NCI-H748 (cell line): ENCODE measurements around the gene MAD1L1.
"Not testable (repeated sequence)": the region's sequence is repeated elsewhere in the genome, so short reads cannot be mapped to it uniquely, and the experiment has no call there.

Experiments
- DNase-seq: peaks from one replicate; lab custom pipeline; 2025; ENCODE audit not compliant: unreplicated experiment; lab: John Stamatoyannopoulos, UW

The MAD1L1 gene

GRCh38 chr7:2232766-2233520 is at the start of gene MAD1L1:
TSS of gene MAD1L1 (minus strand) at chr7:2232945. CDS start at chr7:2230133, 2,812 bp downstream.
- peak; percentile 91 for DNase-seq

GRCh38 chr7:2282185-2282751 is 49.5 kb upstream of the MAD1L1 start:
- DNase-seq, result no peak

- no peak for DNase-seq
Measured at GRCh38 chr7:2281541-2281940, 48.8 kb upstream of the MAD1L1 start.

- no peak for DNase-seq
Measured at GRCh38 chr7:2280424-2280823, 47.7 kb upstream of the MAD1L1 start.

GRCh38 chr7:2279896-2280295 is 47.2 kb upstream of the MAD1L1 start:
- DNase-seq, result no peak

- no peak for DNase-seq
Measured at GRCh38 chr7:2278026-2278425, 45.3 kb upstream of the MAD1L1 start.

GRCh38 chr7:2276107-2276506 is 43.4 kb upstream of the MAD1L1 start:
- no peak for DNase-seq

GRCh38 chr7:2275101-2275500 is 42.4 kb upstream of the MAD1L1 start:
- DNase-seq, result no peak

- DNase-seq, result no peak
Measured at GRCh38 chr7:2274666-2275065, 41.9 kb upstream of the MAD1L1 start.

GRCh38 chr7:2273866-2274265 is 41.1 kb upstream of the MAD1L1 start:
- no peak for DNase-seq

- DNase-seq, result no peak
Measured at GRCh38 chr7:2272031-2272430, 39.3 kb upstream of the MAD1L1 start.

GRCh38 chr7:2271273-2272026 is 38.7 kb upstream of the MAD1L1 start:
- DNase-seq, result no peak

- DNase-seq, result no peak
Measured at GRCh38 chr7:2270495-2270894, 37.8 kb upstream of the MAD1L1 start.

GRCh38 chr7:2269991-2270460 is 37.3 kb upstream of the MAD1L1 start:
- DNase-seq, result no peak

- not testable (repeated sequence) for DNase-seq
Measured at GRCh38 chr7:2269089-2269990, 36.6 kb upstream of the MAD1L1 start.

GRCh38 chr7:2266911-2267310 is 34.2 kb upstream of the MAD1L1 start:
- no peak for DNase-seq

- no peak for DNase-seq
Measured at GRCh38 chr7:2264158-2264557, 31.4 kb upstream of the MAD1L1 start.

- DNase-seq, result no peak
Measured at GRCh38 chr7:2263176-2263575, 30.4 kb upstream of the MAD1L1 start.

- no peak for DNase-seq
Measured at GRCh38 chr7:2261611-2262010, 28.9 kb upstream of the MAD1L1 start.

GRCh38 chr7:2260820-2261219 is 28.1 kb upstream of the MAD1L1 start:
- peak; percentile 27 for DNase-seq

GRCh38 chr7:2259480-2259879 is 26.7 kb upstream of the MAD1L1 start:
- DNase-seq, result no peak
